HG03378 (cell line): ENCODE results near the gene SLC6A2.

ENCODE experiments used
- ATAC-seq: cut with Tn5 transposase; IDR thresholded peaks from one replicate; pipeline ENCODE4 v1.9.1; 2021; ENCODE audit warnings: mild to moderate bottlenecking, moderate library complexity; ENCODE audit not compliant: unreplicated experiment

Gene SLC6A2

GRCh38 chr16:55645986-55646385 is 9.8 kb upstream of the SLC6A2 start:
- no peak for ATAC-seq

- ATAC-seq = no peak
Measured at GRCh38 chr16:55647343-55647742, 8.4 kb upstream of the SLC6A2 start.

- ATAC-seq = no peak
Measured at GRCh38 chr16:55647798-55648197, 8.0 kb upstream of the SLC6A2 start.

GRCh38 chr16:55651841-55652824 is 3.7 kb upstream of the SLC6A2 start:
- ATAC-seq = no peak

GRCh38 chr16:55653106-55653505 is 2.7 kb upstream of the SLC6A2 start:
- ATAC-seq = no peak

GRCh38 chr16:55655381-55655896 is 349 bp upstream of the SLC6A2 start:
- no peak for ATAC-seq

GRCh38 chr16:55656691-55657092 is 904 bp downstream of the SLC6A2 start:
- no peak for ATAC-seq

GRCh38 chr16:55657616-55658015 is 1.8 kb downstream of the SLC6A2 start:
- ATAC-seq = no peak

- no peak for ATAC-seq
Measured at GRCh38 chr16:55658898-55659420, 3.2 kb downstream of the SLC6A2 start.

- ATAC-seq = no peak
Measured at GRCh38 chr16:55660026-55660425, 4.2 kb downstream of the SLC6A2 start.

- ATAC-seq = no peak
Measured at GRCh38 chr16:55660828-55661227, 5.0 kb downstream of the SLC6A2 start.

- no peak for ATAC-seq
Measured at GRCh38 chr16:55661941-55662643, 6.3 kb downstream of the SLC6A2 start.

- no peak for ATAC-seq
Measured at GRCh38 chr16:55662644-55663031, 6.8 kb downstream of the SLC6A2 start.

GRCh38 chr16:55663225-55663624 is 7.4 kb downstream of the SLC6A2 start:
- no peak for ATAC-seq

- no peak for ATAC-seq
Measured at GRCh38 chr16:55663765-55664677, 8.2 kb downstream of the SLC6A2 start.

GRCh38 chr16:55664786-55665407 is 9.1 kb downstream of the SLC6A2 start:
- no peak for ATAC-seq

- ATAC-seq = no peak
Measured at GRCh38 chr16:55665511-55665910, 9.7 kb downstream of the SLC6A2 start.

GRCh38 chr16:55666012-55666411 is 10.2 kb downstream of the SLC6A2 start:
- no peak for ATAC-seq

- no peak for ATAC-seq
Measured at GRCh38 chr16:55667753-55668152, 12.0 kb downstream of the SLC6A2 start.
